22Rv1 (cell line): ENCODE results near the gene PLCH2.

ENCODE experiments used
- H3K27ac ChIP-seq: fragments of 450-650 bp; 2 replicates; pipeline ENCODE4 v1.5.1; 2017
- CTCF ChIP-seq: fragments of 450-650 bp; IDR thresholded peaks from 2 replicates; pipeline ENCODE4 v1.5.1; 2017; ENCODE audit warnings: mild to moderate bottlenecking
- ZFX ChIP-seq: fragments of 450-650 bp; IDR thresholded peaks from 2 replicates; pipeline ENCODE4 v1.6.1; 2017; ENCODE audit warnings: antibody characterized with exemption, borderline replicate concordance

PLCH2 gene

GRCh38 chr1:2530513-2531361 is 54.6 kb downstream of the PLCH2 start:
- no peak overlapping the region for H3K27ac ChIP-seq
- TF ChIP-seq ZFX (no peak), CTCF (no peak)

GRCh38 chr1:2532485-2533160 is 56.5 kb downstream of the PLCH2 start:
- TF ChIP-seq ZFX (no peak), CTCF (no peak)
- H3K27ac ChIP-seq: no peak overlapping the region

- no peak overlapping the region for H3K27ac ChIP-seq
- no peak for TF ChIP-seq ZFX
Observed at GRCh38 chr1:2533365-2533764, 57.3 kb downstream of the PLCH2 start.

- TF ChIP-seq ZFX (no peak), CTCF (no peak)
- no peak overlapping the region for H3K27ac ChIP-seq
Observed at GRCh38 chr1:2534315-2534686, 58.2 kb downstream of the PLCH2 start.

- H3K27ac ChIP-seq: no peak overlapping the region
- TF ChIP-seq ZFX (no peak), CTCF (no peak)
Observed at GRCh38 chr1:2534687-2535441, 58.8 kb downstream of the PLCH2 start.

- TF ChIP-seq ZFX (no peak), CTCF (no peak)
- H3K27ac ChIP-seq: no peak overlapping the region
Observed at GRCh38 chr1:2535455-2535854, 59.4 kb downstream of the PLCH2 start.

GRCh38 chr1:2535981-2536380 is 59.9 kb downstream of the PLCH2 start:
- no peak overlapping the region for H3K27ac ChIP-seq
- TF ChIP-seq CTCF: no peak
- TF ChIP-seq ZFX: no peak
